Measurements from ENCODE around the gene MEF2B.

Gene MEF2B

DNA sequence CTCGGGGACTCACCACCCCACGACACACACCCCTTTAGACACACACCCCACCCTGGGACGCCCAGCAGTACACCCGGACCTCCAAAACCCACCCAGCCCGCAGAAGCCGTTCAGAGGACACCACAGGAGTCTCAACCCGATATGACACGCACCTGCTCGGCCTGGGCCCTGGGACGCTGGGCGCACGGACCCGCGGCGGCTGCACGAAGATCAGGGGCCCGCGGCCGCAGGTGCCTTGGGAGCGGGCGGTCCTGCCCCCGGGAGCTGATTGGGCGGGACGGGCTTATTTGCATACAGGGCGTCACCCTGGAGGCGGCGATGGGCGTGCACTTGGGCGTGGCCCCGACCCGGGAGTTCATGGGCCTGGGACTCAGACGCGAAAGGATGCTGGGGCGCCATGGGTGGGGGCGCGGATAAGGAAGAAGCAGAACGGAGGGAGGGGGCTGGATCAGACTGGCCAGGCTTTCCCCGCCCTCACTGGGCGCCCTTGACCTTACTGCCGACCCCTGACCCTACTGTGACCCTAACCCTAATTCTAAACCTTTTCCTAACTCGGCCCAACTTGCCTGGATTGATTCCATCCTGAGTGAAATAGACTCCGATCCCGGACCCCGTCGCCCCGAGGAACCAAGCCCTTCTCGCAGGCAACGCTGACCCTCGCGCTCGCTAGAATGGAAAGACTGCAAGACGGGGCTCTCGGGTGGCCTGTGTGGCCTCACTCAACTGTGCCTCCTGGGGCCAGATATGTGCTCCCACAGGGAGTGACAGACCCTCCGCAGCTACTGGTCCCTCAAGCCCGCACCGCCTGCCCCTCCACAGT lies at the start of gene MEF2B:
TSS of gene MEF2B (minus strand) at position 211 of the 820 bp plus-strand sequence. CDS start 19,528 bp downstream, outside the sequence.
- Mint-ChIP-seq H3K27me3 (peaks cover 4% of the 10 kb centered on the region), H3K4me3 (peak within 1 kb of the TSS; percentile 50), H3K4me1 (ENCODE audit: low read depth) (peaks cover 13% of the 10 kb centered on the region), H3K36me3 (ENCODE audit: low read depth) (peaks cover 7% of the 10 kb centered on the region), H3K27ac (no peak within 1 kb of the TSS), H3K9me3 (no peaks in the 10 kb centered on the region)
- DNase-seq, result peak; percentile 88

DNA sequence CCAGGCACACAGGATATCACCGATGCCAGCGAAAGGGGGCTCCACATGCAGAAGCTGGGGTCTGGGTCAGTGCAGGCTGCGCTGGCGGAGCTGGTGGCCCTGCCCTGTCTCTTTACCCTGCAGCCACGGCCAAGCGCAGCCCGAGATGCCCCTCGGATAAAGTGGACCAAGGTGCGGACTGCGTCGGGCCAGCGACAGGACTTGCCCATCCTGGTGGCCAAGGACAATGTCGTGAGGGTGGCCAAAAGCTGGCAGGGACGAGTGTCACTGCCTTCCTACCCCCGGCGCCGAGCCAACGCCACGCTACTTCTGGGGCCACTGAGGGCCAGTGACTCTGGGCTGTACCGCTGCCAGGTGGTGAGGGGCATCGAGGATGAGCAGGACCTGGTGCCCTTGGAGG lies 48.8 kb upstream of the MEF2B start:
- Mint-ChIP-seq H3K9me3 (no peaks in the 10 kb centered on the region), H3K4me1 (ENCODE audit: low read depth) (peaks cover 2% of the 10 kb centered on the region), H3K27me3 (peaks cover 40% of the 10 kb centered on the region), H3K36me3 (ENCODE audit: low read depth) (no peaks in the 10 kb centered on the region), H3K27ac (no peak overlapping the region), H3K4me3 (no peak overlapping the region)
- no peak for DNase-seq

DNA sequence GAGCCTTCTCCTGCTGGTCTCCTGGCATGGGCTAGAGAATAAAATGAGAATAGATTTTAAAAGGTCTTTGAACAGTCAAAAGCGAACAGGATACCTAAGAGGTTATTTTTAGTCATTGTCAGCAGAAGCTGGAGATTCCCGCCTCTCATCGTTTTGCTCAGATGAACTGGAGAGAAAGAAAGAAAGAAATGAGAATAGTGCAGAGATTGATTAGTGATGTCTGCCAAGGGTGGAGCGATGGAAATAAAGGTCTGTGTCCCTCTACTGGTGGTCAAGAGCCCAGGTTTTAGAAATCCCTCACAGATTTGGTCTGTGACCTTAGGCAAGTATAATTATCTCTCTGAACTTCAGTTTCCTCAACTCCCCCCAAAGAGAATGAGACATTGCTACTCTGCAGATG lies 47.0 kb upstream of the MEF2B start:
- no peak overlapping the region for H3K27ac Mint-ChIP-seq

DNA sequence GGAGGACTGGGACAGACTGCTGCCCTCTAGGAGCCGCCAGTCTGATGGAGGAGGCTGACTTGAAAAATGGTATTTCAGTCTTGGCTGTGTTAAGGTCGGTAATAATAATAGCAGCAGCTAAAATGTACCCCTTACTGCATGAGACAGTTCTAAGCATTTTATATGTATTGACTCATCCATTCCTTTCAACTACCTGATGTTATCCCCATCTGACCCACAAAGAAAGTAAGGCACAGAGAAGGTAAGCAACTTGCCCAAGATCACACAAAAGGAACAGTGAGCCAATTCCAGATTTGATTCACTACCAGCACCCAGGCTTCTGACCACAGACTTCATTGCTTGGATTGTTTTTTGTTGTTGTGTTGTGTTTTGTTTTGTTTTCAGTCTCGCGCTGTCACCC lies 45.7 kb upstream of the MEF2B start:
- no peak overlapping the region for H3K4me3 Mint-ChIP-seq
- H3K9me3 Mint-ChIP-seq, result no peaks in the 10 kb centered on the region
- H3K36me3 Mint-ChIP-seq (ENCODE audit: low read depth), result no peaks in the 10 kb centered on the region
- H3K4me1 Mint-ChIP-seq (ENCODE audit: low read depth), result peaks cover 3% of the 10 kb centered on the region
- peaks cover 64% of the 10 kb centered on the region for H3K27me3 Mint-ChIP-seq
- no peak for DNase-seq
- H3K27ac Mint-ChIP-seq, result no peak overlapping the region

More for the DNA sequence above, 47.0 kb upstream of the MEF2B start:
- no peaks in the 10 kb centered on the region for H3K9me3 Mint-ChIP-seq
- no peaks in the 10 kb centered on the region for H3K36me3 Mint-ChIP-seq (ENCODE audit: low read depth)
- H3K4me1 Mint-ChIP-seq (ENCODE audit: low read depth), result peaks cover 3% of the 10 kb centered on the region
- no peak for DNase-seq
- H3K27me3 Mint-ChIP-seq, result peaks cover 53% of the 10 kb centered on the region
- H3K4me3 Mint-ChIP-seq, result no peak overlapping the region

DNA sequence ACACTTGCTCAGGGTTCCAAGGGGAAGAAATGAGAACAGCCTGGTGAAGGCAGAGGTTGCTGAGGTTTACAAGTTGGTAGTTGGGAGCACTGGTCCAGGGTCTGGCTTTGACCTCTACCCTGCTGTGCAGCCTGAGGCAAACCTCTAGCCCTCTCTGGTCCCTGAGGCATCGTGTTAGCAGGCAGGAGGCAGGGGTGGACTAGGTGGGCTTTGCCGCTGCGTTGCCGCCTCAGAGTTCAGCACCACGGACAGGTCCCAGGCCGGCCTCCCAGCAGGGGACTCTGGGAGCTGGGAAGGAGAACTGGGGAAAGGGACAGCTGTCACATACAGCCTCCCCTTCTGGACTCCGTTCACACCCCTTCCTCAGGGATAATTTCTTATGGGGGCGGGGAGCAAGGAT lies 44.8 kb upstream of the MEF2B start:
- no peak overlapping the region for H3K27ac Mint-ChIP-seq
- peak; percentile 49 for DNase-seq
- H3K9me3 Mint-ChIP-seq, result no peaks in the 10 kb centered on the region
- H3K4me1 Mint-ChIP-seq (ENCODE audit: low read depth), result peaks cover 3% of the 10 kb centered on the region
- peaks cover 69% of the 10 kb centered on the region for H3K27me3 Mint-ChIP-seq
- H3K36me3 Mint-ChIP-seq (ENCODE audit: low read depth), result no peaks in the 10 kb centered on the region
- H3K4me3 Mint-ChIP-seq, result no peak overlapping the region

DNA sequence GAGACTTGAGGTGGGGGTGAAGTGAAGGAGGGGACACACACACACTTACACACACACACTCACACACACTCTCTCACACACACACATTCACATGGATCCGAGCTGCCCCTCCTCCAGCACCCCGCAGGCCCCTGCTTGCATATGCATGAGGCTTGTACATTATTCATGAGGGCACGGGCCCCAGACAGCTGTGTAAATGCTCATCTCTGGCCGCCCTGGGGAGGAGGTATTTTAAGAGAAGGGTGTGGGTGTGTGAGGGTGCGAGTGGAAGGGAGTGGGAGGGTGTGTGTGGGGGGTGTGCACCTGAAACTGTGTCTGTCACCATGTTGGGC lies 44.1 kb upstream of the MEF2B start:
- DNase-seq, result no peak
- H3K27me3 Mint-ChIP-seq, result peaks cover 69% of the 10 kb centered on the region
- H3K9me3 Mint-ChIP-seq, result no peaks in the 10 kb centered on the region
- no peak overlapping the region for H3K4me3 Mint-ChIP-seq
- no peak overlapping the region for H3K27ac Mint-ChIP-seq
- H3K36me3 Mint-ChIP-seq (ENCODE audit: low read depth), result no peaks in the 10 kb centered on the region
- H3K4me1 Mint-ChIP-seq (ENCODE audit: low read depth), result peaks cover 3% of the 10 kb centered on the region

DNA sequence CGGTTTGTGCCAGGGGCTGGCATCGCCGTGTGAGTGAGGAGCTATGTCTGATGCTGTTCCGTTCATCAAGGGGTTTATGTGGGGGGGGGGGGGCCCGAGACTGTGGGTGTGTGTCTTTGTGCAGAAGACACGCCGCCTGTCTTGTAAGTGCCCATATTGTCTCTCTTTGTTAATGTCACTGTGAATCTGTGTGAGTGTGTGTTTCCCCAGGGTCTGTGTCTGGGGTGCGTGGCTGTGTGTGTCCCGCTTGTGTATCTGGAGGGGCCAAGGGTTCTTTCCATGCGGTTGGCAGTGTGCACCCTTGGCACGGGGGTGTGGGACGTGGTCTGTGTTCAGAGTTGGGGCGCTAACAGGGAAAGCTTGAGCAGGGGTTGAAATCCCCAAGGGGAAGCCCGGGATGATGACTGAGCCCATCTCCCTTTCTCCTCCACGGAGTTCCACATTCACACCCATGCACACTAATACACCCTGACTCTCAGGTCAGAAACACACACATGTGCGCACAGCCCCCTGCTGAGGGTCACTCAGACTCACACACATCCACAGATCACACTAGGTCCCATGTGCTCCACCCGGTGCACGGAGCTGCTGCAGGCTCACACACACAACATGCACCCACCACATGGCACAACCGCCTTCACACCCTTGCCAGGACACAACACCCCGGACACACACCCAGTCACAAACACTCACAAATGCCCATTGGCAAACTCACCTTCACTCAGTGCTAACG lies 43.5 kb upstream of the MEF2B start:
- H3K27me3 Mint-ChIP-seq, result peaks cover 66% of the 10 kb centered on the region
- H3K27ac Mint-ChIP-seq, result no peak overlapping the region
- no peaks in the 10 kb centered on the region for H3K36me3 Mint-ChIP-seq (ENCODE audit: low read depth)
- H3K4me3 Mint-ChIP-seq, result no peak overlapping the region
- peaks cover 3% of the 10 kb centered on the region for H3K4me1 Mint-ChIP-seq (ENCODE audit: low read depth)
- no peak for DNase-seq
- H3K9me3 Mint-ChIP-seq, result no peaks in the 10 kb centered on the region

DNA sequence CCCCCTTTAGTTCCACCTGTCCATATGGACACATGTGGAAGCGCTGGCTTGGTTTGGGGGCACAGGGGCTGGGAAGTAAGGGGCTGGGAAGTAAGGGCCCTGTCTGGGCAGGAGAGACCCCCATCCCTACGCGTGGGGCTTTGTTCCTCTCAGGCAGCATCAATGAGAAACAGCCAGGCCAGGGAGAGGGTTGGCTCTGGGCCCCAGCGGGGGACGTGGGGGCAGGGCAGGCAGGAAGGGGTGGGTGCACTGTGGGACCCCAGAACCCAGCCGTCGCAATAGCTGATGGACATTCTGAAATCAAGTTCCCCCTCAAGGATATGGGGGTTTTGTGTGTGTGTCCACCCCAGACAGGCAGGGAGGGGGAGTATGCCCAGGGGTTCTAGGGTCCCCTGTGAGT lies 42.9 kb upstream of the MEF2B start:
- DNase-seq, result no peak
- peaks cover 66% of the 10 kb centered on the region for H3K27me3 Mint-ChIP-seq
- H3K36me3 Mint-ChIP-seq (ENCODE audit: low read depth), result no peaks in the 10 kb centered on the region
- H3K9me3 Mint-ChIP-seq, result no peaks in the 10 kb centered on the region
- peaks cover 3% of the 10 kb centered on the region for H3K4me1 Mint-ChIP-seq (ENCODE audit: low read depth)
- no peak overlapping the region for H3K4me3 Mint-ChIP-seq
- no peak overlapping the region for H3K27ac Mint-ChIP-seq

DNA sequence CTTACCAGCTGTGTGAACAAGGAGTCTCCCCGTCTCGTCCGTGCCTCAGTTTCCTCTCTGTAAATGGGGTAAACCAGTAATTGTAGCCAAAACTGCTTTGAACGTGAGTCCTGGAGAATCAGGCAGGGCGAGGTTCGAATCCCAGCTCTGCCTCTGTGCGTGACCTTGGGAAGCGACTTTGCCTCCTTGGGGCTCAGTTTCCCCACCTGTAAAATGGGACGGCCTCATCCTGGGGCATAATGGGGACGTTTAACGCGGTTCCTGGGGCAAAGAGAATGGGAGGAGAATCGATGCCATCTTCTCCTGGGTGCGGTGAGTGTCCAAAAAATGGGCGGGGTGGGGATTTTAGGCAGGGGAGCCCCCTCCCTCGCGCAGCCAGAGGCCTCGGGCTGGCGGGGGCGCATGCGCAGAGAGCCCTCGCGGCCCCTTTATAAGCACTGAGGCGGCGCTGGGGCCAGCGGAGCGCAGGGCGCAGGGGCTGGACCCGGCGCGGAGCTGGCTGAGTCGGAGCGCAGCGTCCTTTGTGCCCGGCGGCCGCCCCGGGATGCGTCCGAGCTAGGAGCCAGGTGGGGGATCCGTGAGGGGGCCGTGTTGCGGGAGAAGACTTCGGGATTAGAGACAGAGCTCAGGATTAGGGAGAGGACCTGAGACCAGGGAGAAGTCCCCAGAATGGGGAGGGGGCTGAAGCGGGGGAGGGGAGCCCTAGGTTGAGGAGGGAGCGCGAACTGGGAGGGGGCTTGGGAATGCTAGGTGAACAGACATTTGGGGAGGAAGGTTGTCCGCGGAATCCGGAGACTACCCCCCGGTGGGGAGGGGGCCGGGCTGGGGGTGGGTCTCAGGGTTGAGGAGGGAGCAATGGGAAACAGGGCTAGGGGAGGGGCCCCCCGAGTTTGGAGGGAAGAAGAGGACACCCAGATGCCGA lies 41.7 kb upstream of the MEF2B start, which contains the start of gene NCAN:
TSS of gene NCAN (plus strand) at position 460 of the 922 bp plus-strand sequence. CDS start 4,996 bp downstream, outside the sequence.
- DNase-seq, result no peak
- Mint-ChIP-seq H3K27ac (no peak within 1 kb of the TSS), H3K4me3 (no peak within 1 kb of the TSS), H3K9me3 (no peaks in the 10 kb centered on the region), H3K27me3 (peaks cover 60% of the 10 kb centered on the region), H3K4me1 (ENCODE audit: low read depth) (peaks cover 13% of the 10 kb centered on the region), H3K36me3 (ENCODE audit: low read depth) (no peaks in the 10 kb centered on the region)

DNA sequence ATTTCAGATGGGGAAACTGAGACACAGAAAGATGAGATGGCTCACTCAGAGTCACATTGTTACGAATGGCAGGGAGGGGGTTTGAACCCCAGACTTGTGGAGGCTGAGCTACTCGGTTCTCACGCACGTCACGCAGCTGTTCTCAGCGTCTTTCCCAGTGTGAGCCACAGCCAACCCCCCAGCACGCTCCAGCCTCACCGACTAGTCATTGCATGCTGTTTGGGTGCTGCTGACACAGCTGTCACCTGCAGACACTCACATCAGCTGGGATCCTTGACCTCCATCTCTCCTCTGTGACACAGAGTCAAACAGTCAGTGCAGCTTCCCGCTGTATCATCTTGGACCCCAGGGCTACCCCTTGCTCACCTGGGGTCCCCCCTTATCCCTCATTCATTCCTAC lies 39.3 kb upstream of the MEF2B start:
- peaks cover 15% of the 10 kb centered on the region for H3K4me1 Mint-ChIP-seq (ENCODE audit: low read depth)
- no peaks in the 10 kb centered on the region for H3K9me3 Mint-ChIP-seq
- no peak for DNase-seq
- no peak overlapping the region for H3K27ac Mint-ChIP-seq
- H3K36me3 Mint-ChIP-seq (ENCODE audit: low read depth), result no peaks in the 10 kb centered on the region
- peaks cover 39% of the 10 kb centered on the region for H3K27me3 Mint-ChIP-seq
- H3K4me3 Mint-ChIP-seq, result no peak overlapping the region

DNA sequence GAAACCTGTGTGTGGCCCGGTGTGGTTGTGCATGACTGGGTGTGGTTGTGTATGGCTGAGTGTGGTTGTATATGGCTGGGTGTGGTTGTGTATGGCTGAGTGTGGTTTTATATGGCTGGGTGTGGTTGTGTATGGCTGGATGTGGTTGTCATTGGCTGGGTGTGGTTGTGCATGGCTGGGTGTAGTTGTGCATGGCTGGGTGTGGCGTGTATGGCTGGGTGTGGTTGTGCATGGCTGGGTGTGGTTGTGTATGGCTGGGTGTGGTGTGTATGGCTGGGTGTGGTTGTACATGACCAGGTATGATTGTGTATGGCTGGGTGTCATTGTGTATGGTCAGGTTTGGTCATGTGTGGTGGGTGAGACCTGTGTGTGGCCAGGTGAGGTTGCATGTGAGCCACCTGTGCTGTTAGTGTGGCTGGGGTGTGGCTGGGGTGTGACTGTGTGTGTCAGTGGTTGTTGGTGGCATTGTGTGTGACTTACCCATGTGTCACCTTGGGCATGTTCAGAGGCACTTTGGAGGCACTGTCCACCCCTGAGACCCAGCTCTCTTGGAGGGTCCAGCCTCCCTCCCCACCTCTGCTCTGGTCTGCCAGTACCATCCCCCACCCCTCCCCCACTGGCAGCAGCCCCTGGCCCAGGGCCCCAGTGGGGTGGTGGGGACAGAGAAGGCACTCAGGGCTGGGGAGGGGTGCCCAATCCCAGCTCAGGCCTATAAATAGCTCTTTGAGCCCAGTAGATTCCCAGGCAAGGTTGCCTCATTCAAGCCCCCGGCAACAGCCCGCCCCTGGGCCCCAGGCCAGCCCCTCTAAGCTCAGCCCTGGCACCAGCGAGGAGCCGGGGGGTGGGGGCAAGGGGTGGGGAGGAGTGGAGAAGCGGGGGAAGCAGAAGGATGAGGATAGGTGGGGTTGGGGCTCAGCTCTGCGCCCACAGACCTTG lies 37.8 kb upstream of the MEF2B start:
- DNase-seq, result no peak
- Mint-ChIP-seq H3K36me3 (ENCODE audit: low read depth) (peaks cover 4% of the 10 kb centered on the region), H3K27me3 (peaks cover 24% of the 10 kb centered on the region), H3K4me1 (ENCODE audit: low read depth) (peaks cover 15% of the 10 kb centered on the region), H3K9me3 (peaks cover 2% of the 10 kb centered on the region), H3K4me3 (no peak overlapping the region), H3K27ac (no peak overlapping the region)

DNA sequence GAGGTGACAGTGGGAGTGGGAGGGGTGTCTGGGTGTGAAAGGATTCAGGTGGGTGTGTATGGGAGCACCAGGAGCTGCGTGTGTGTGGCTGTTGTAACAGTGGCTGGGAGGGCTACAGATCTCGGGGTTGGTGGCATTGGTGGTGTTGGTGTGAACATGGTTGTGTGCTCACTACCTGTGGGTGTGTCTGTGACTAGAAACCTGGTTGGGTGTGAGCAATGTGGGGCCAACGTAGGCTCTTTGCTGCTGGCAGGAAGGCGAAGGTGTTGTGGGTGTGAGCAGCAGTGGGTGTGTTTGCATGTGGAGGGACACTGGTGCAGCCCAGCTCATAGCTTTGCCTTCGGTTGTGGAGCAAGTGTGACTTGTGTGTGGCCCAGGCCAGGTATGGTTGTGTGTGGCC lies 36.9 kb upstream of the MEF2B start:
- H3K36me3 Mint-ChIP-seq (ENCODE audit: low read depth), result peaks cover 13% of the 10 kb centered on the region
- no peak for DNase-seq
- H3K9me3 Mint-ChIP-seq, result peaks cover 2% of the 10 kb centered on the region
- peaks cover 22% of the 10 kb centered on the region for H3K4me1 Mint-ChIP-seq (ENCODE audit: low read depth)
- no peak overlapping the region for H3K27ac Mint-ChIP-seq
- peaks cover 15% of the 10 kb centered on the region for H3K27me3 Mint-ChIP-seq
- no peak overlapping the region for H3K4me3 Mint-ChIP-seq

DNA sequence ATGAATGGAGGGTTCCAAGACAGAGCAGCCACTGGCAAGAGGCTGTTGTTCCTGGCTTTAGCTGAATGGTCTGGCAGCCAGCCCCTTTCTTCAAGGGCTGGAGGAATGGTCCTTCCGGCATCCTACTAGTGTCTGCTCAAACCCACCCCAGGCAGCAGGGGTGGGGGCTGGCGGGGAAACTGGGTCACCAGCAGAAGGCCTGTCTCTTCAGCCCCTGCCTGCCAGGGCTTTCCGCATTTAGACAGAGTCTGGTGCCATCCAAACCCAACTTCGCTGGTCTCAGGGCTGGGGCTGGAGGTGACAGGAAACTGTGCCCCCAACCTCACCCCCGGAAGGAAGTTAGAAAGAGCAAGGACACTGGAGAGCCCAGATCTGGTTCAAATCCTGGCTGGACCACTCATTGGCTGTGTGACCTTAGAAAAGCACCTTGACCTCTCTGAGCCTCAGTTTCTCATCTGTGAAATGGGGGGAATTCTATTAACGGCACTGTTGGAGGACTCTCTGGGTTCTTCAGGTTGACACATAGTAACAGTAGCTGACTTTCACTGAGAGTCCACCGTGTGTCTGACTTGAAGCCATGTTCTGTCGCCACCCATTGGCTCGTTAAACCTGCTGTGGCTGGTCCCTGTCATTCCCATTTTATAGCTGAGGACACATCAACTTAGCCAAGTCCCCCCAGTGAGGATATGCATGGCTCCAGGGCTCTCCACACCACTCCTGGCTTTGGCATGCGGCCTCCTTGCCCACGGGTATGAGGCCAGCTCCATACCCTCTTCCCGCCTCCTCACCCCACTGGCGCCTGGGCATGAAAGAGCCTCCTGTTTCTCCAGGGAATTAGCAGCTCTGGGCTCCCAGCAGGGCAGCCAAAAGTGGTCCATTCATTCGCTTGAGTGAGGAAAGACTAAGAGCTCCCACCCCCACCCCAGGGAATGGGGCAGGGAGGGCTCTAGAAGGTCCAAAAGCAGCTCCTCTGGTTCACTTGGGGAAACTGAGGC lies 35.6 kb upstream of the MEF2B start:
- Mint-ChIP-seq H3K9me3 (peaks cover 2% of the 10 kb centered on the region), H3K27ac (no peak overlapping the region), H3K27me3 (peaks cover 5% of the 10 kb centered on the region), H3K4me3 (no peak overlapping the region), H3K4me1 (ENCODE audit: low read depth) (peaks cover 28% of the 10 kb centered on the region), H3K36me3 (ENCODE audit: low read depth) (peaks cover 25% of the 10 kb centered on the region)
- no peak for DNase-seq

Measured in activated T-cell treated with anti-CD3 and anti-CD28 coated beads, Interleukin-2, amount 50 U/mL, for 24 hours (primary cell).